Psoas muscle (tissue), 8 donors: ENCODE results near the gene MBNL2. TPM values are rescaled to one million over a fixed set of nuclear protein-coding genes. Genes with fewer than 3 reads are reported as not detected.

Source experiments
- ATAC-seq, 4 donors: fragments of 200-7000 bp; cut with Tn5 transposase; one replicate each; pipeline ENCODE4 v1.9.1; 2020; ENCODE audit warnings: moderate library complexity in 3 of 4, mild to moderate bottlenecking in 2 of 4
- DNase-seq, 2 donors: peaks; one replicate each; pipeline ENCODE4 v3.0.0-alpha.2; 2020
- H3K27ac ChIP-seq: fragments of 200-600 bp; one replicate; pipeline ENCODE4 v1.8.0; 2022
- H3K27me3 ChIP-seq, 3 donors: fragments of 200-600 bp in 1 of 3; one replicate each; pipeline versions ENCODE4 v1.6.1 to v1.8.0; 2013 to 2022; ENCODE audit warnings: low read length in 2 of 3, mild to moderate bottlenecking in 2 of 3, moderate library complexity in 1 of 3; ENCODE audit not compliant: insufficient read depth in 3 of 3
- H3K36me3 ChIP-seq, 2 donors: fragments of 200-600 bp in 1 of 2; one replicate each; pipeline versions ENCODE4 v1.6.1 to v1.8.0; 2013 to 2022; ENCODE audit warnings: low read depth in 1 of 2, mild to moderate bottlenecking in 1 of 2, moderate library complexity in 1 of 2; ENCODE audit not compliant: insufficient read depth in 1 of 2
- H3K4me1 ChIP-seq: fragments of 200-600 bp; one replicate; pipeline ENCODE4 v1.8.0; 2022
- H3K4me3 ChIP-seq: fragments of 200-600 bp; one replicate; pipeline ENCODE4 v1.8.0; 2022; ENCODE audit warnings: mild to moderate bottlenecking
- H3K9me3 ChIP-seq: fragments of 200-600 bp; one replicate; pipeline ENCODE4 v1.8.0; 2022
- CTCF ChIP-seq: fragments of 200-600 bp; IDR thresholded peaks from one replicate; pipeline ENCODE4 v1.8.0; 2022; ENCODE audit warnings: antibody characterized with exemption
- WGBS, 3 donors: extraction: QIAGEN DNeasy Blood & Tissue Kit; methylation state at CpG; one replicate each; pipeline versions ENCODE4 v1.1.6 to v1.1.7; 2013; 5-methylcytosine and 5-hydroxymethylcytosine counted together
- intact Hi-C, 2 donors: fragments of 100-400 bp; cut with DNase I; formaldehyde crosslinking; loops; one replicate each; pipeline versions ENCODE4 v1.11.0 to v1.14.2; 2022
- polyA plus RNA-seq, 3 donors: library from polyadenylated mRNA; stranded (reverse); fragments of 200-250 nt; gene quantifications; one replicate each; pipeline ENCODE4 v1.2.3, GENCODE V29; 2013
- total RNA-seq, 4 donors: library from RNA; stranded (reverse); fragmentation: NEBNext Ultra II Directional in 2 of 4; extraction: Animal tissue kit (Norgen Biotek cat#: 25700) in 2 of 4; gene quantifications; one replicate each; pipeline versions ENCODE4 v1.2.1 to v1.2.4, GENCODE V29; 2021 to 2023
- donor health status: healthy with polysubstance abuse.
- donor health status: DM: no; HTN: no; CAD: no; lungs with moderate emphysema.
- donor health status: Bipolar disorder and iron deficiency.
- donor health status: healthy.
- donor health status: DM: yes; HTN: yes; CAD: no.
- donor health status: DM: no; HTN: no; CAD: no.
- donor health status: DM: no; HTN: no; CAD: no.
- donor health status: DM: yes; HTN: yes; CAD: no.

The MBNL2 gene
- total and polyA plus RNA-seq, 7 donors: 13.3 to 93.1 (median 61.9) TPM

DNA sequence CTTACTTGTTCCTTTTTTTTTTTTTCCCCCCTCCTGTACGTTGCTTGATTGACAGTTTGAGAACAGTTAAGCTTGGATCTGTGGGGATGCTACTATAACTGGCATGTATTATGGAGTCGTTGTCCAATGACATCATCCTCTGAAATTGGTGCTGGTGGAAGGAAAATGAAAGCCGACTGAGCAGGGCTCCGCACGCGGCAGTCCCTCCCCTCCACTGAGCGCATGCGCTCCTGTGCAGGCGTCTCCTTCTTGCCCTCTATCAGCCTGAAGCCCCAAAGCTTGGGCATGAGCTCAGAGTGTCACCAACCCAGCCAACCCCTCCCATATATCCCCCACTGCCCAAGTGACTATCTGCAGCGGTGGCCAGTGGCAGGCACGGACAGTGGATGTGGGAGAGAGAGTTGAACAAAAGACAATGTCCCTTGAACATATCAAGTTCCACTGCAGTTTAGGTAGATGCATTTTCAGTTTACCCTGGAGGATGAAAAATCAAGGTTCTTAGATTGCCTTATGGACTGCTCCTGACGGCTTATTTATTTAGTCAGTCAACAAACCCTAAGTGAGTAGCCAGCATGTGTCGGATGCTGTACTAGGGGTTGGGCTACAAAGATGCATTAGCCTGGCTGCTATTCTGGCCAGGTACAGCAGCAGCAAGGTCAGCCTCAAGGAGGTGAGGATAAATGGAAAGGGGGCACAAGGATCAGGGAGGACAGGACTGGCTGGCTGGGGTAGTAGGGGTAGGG, 20.8 kb downstream of the MBNL2 start:
- ATAC-seq (peak; percentile 88 to 92 (median 90)), DNase-seq (peak; percentile 46 to 82)
- WGBS, 3 donors: 45 to 64% (median 48%) methylated on average over 13 of the region's 13 CpGs
- H3K9me3 ChIP-seq: no peaks in the 10 kb centered on the region
- intact Hi-C loops: no loop called here
- no peak for TF ChIP-seq CTCF
- peaks cover 94% of the 10 kb centered on the region for H3K4me1 ChIP-seq
- H3K36me3 ChIP-seq: no peaks in the 10 kb centered on the region
- H3K4me3 ChIP-seq: peak overlapping the region; percentile 41
- H3K27me3 ChIP-seq: no peaks in the 10 kb centered on the region
- peak overlapping the region; percentile 75 for H3K27ac ChIP-seq

- Histone ChIP-seq H3K27ac (peak overlapping the region; percentile 75), H3K27me3 (no peaks in the 10 kb centered on the region), H3K36me3 (no peaks in the 10 kb centered on the region), H3K4me1 (peaks cover 95% of the 10 kb centered on the region), H3K4me3 (peak overlapping the region; percentile 41), H3K9me3 (no peaks in the 10 kb centered on the region)
- TF ChIP-seq CTCF: no peak
- ATAC-seq: no peak
- intact Hi-C loops: no loop called here
- DNase-seq: no peak
- 13 to 33% (median 18%) methylated on average over 8 of the region's 8 CpGs for WGBS, 3 donors
Measured at GRCh38 chr13:97243915-97244781, 22.0 kb downstream of the MBNL2 start.

- Histone ChIP-seq H3K27ac (peak overlapping the region; percentile 75), H3K27me3 (no peaks in the 10 kb centered on the region), H3K4me1 (peaks cover 95% of the 10 kb centered on the region), H3K36me3 (no peaks in the 10 kb centered on the region), H3K4me3 (no peak overlapping the region), H3K9me3 (no peaks in the 10 kb centered on the region)
- no peak for DNase-seq
- no peak for ATAC-seq
- TF ChIP-seq CTCF: no peak
- intact Hi-C loops: no loop called here
Measured at GRCh38 chr13:97245011-97245410, 22.9 kb downstream of the MBNL2 start.

DNA sequence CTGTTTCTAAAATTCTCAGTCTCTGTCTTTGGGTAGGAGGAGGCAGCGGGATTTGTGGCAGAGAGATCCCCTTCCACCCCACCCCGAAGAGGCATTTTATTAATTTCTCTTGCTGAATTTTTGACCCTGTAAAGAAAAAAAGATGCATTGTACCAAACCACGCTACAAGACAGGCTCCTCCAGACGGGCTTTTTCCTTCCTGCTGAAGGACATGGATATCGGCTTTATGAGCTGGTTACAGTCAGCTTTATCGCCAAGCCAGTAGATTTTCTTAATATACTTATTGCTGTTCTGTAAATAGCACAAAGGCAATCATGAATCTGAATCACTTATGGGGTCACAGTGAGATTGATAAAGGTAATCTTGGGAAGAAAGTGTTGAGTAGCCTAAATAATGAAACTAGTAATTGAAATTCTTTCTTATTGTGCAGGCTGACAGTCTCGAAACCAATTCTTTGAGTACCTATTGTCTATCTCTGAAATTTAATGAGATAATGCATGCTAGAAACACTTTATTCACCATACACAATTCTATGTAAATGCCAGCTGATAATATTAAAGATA, 24.5 kb downstream of the MBNL2 start:
- Histone ChIP-seq H3K36me3 (no peaks in the 10 kb centered on the region), H3K27ac (peak overlapping the region; percentile 12), H3K27me3 (no peaks in the 10 kb centered on the region), H3K4me3 (peak overlapping the region; percentile 50), H3K4me1 (peaks cover 93% of the 10 kb centered on the region), H3K9me3 (no peaks in the 10 kb centered on the region)
- WGBS, 3 donors: 21 to 47% (median 28%) methylated on average over 7 of the region's 7 CpGs
- intact Hi-C loops: no loop called here
- TF ChIP-seq CTCF: no peak
- DNase-seq (no peak), ATAC-seq (no peak)
